ENCODE data around the gene TNFRSF17. TPM values are rescaled to one million over a fixed set of nuclear protein-coding genes. Genes with fewer than 3 reads are reported as not detected.
"Not testable (repeated sequence)": the region's sequence is repeated elsewhere in the genome, so short reads cannot be mapped to it uniquely, and the experiment has no call there.

TNFRSF17 gene
- total RNA-seq, 1 donor from 2014 or later, result not detected

GRCh38 chr16:11946433-11946832 is 18.6 kb upstream of the TNFRSF17 start:
- H3K9me3 Mint-ChIP-seq (ENCODE audit: unreplicated experiment), result no peaks in the 10 kb centered on the region
- H3K4me1 Mint-ChIP-seq (ENCODE audit: low read depth, unreplicated experiment), result no peaks in the 10 kb centered on the region
- TF ChIP-seq CTCF (IDR thresholded peaks at IDR 0.05; ENCODE audit: partially characterized antibody, unreplicated experiment), result no peak
- H3K36me3 Mint-ChIP-seq (ENCODE audit: unreplicated experiment), result no peaks in the 10 kb centered on the region
- H3K27ac Mint-ChIP-seq (ENCODE audit: unreplicated experiment), result no peak overlapping the region
- H3K4me3 Mint-ChIP-seq (ENCODE audit: unreplicated experiment), result no peak overlapping the region
- no peaks in the 10 kb centered on the region for H3K27me3 Mint-ChIP-seq (ENCODE audit: unreplicated experiment)
- DNase-seq, result no peak

- no peaks in the 10 kb centered on the region for H3K9me3 Mint-ChIP-seq (ENCODE audit: unreplicated experiment)
- H3K27me3 Mint-ChIP-seq (ENCODE audit: unreplicated experiment), result no peaks in the 10 kb centered on the region
- TF ChIP-seq CTCF (IDR thresholded peaks at IDR 0.05; ENCODE audit: partially characterized antibody, unreplicated experiment), result no peak
Observed at GRCh38 chr16:11948819-11949218, 16.2 kb upstream of the TNFRSF17 start.

GRCh38 chr16:11949527-11949926 is 15.5 kb upstream of the TNFRSF17 start:
- Mint-ChIP-seq H3K27ac (ENCODE audit: unreplicated experiment) (no peak overlapping the region), H3K9me3 (ENCODE audit: unreplicated experiment) (no peaks in the 10 kb centered on the region), H3K36me3 (ENCODE audit: unreplicated experiment) (no peaks in the 10 kb centered on the region), H3K4me1 (ENCODE audit: low read depth, unreplicated experiment) (no peaks in the 10 kb centered on the region), H3K27me3 (ENCODE audit: unreplicated experiment) (no peaks in the 10 kb centered on the region), H3K4me3 (ENCODE audit: unreplicated experiment) (no peak overlapping the region)
- DNase-seq, result no peak
- no peak for TF ChIP-seq CTCF (IDR thresholded peaks at IDR 0.05; ENCODE audit: partially characterized antibody, unreplicated experiment)

More at GRCh38 chr16:11948819-11949218, 16.2 kb upstream of the TNFRSF17 start:
- no peak for DNase-seq
- no peaks in the 10 kb centered on the region for H3K36me3 Mint-ChIP-seq (ENCODE audit: unreplicated experiment)
- H3K27ac Mint-ChIP-seq (ENCODE audit: unreplicated experiment), result no peak overlapping the region
- H3K4me1 Mint-ChIP-seq (ENCODE audit: low read depth, unreplicated experiment), result no peaks in the 10 kb centered on the region
- H3K4me3 Mint-ChIP-seq (ENCODE audit: unreplicated experiment), result no peak overlapping the region

- DNase-seq, result no peak
- Mint-ChIP-seq H3K9me3 (ENCODE audit: unreplicated experiment) (no peaks in the 10 kb centered on the region), H3K4me3 (ENCODE audit: unreplicated experiment) (no peak overlapping the region), H3K36me3 (ENCODE audit: unreplicated experiment) (no peaks in the 10 kb centered on the region), H3K27me3 (ENCODE audit: unreplicated experiment) (no peaks in the 10 kb centered on the region), H3K4me1 (ENCODE audit: low read depth, unreplicated experiment) (no peaks in the 10 kb centered on the region), H3K27ac (ENCODE audit: unreplicated experiment) (no peak overlapping the region)
- TF ChIP-seq CTCF (IDR thresholded peaks at IDR 0.05; ENCODE audit: partially characterized antibody, unreplicated experiment), result no peak
Observed at GRCh38 chr16:11950388-11950787, 14.6 kb upstream of the TNFRSF17 start.

GRCh38 chr16:11953576-11953975 is 11.4 kb upstream of the TNFRSF17 start:
- not testable (repeated sequence) for H3K9me3 Mint-ChIP-seq (ENCODE audit: unreplicated experiment); H3K27ac Mint-ChIP-seq (ENCODE audit: unreplicated experiment); H3K36me3 Mint-ChIP-seq (ENCODE audit: unreplicated experiment); H3K4me1 Mint-ChIP-seq (ENCODE audit: low read depth, unreplicated experiment); H3K4me3 Mint-ChIP-seq (ENCODE audit: unreplicated experiment); H3K27me3 Mint-ChIP-seq (ENCODE audit: unreplicated experiment); DNase-seq

- Mint-ChIP-seq H3K9me3 (ENCODE audit: unreplicated experiment) (peaks cover 3% of the 10 kb centered on the region), H3K27me3 (ENCODE audit: unreplicated experiment) (no peaks in the 10 kb centered on the region), H3K27ac (ENCODE audit: unreplicated experiment) (no peak overlapping the region), H3K4me1 (ENCODE audit: low read depth, unreplicated experiment) (no peaks in the 10 kb centered on the region), H3K36me3 (ENCODE audit: unreplicated experiment) (no peaks in the 10 kb centered on the region), H3K4me3 (ENCODE audit: unreplicated experiment) (no peak overlapping the region)
- DNase-seq, result no peak
- TF ChIP-seq CTCF (IDR thresholded peaks at IDR 0.05; ENCODE audit: partially characterized antibody, unreplicated experiment), result no peak
Observed at GRCh38 chr16:11955713-11956123, 9.3 kb upstream of the TNFRSF17 start.

Data from glutamatergic neuron (in vitro differentiated cells).